Suppressor macrophage treated with lipopolysaccharide for 4 hours (primary cell): ENCODE data around the gene SLC25A26.
A peak's percentile ranks its signal among the peaks of the same experiment; 100 is the strongest.

Source experiments
- DNase-seq: peaks from one replicate; pipeline ENCODE4 v3.0.0-alpha.2; 2020

The SLC25A26 gene

GRCh38 chr3:66399529-66400232 lies 178.9 kb downstream of the SLC25A26 start:
- no peak for DNase-seq

DNA sequence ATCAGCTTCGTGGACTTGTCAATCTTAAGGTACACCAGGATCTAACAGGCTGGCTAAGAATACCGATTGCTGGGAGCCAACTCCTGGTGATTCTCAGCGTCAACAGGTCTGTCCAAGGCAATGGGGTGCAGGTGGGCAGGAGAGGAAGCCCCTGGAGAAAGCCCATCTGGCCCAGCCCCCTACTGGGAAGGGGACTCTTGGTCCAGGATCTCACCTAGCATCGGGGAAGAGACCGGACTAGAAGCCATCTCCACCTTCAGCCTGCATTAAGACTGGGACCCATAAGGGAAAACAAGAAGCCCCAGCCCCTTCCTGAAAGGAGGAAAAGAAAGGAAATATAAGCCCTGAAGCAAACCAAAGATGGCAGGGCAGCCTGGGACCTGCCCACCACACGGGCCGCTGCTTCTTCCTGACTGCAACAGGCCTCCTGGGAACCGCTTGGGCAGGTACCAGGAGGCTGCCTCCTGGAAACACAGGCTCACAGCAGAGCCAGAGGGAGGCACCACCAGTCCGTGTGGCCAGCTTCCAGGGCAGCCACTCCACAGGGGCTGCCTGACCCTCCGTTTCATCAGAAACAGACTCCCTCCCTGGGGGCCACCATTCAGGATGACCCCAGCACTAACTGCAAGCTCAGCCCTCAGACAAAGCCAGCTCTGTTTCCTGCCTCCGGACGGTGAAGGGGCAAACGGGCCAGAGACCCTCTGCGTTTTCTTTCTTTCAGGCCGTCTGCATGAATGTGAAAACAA lies 179.8 kb downstream of the SLC25A26 start:
- no peak for DNase-seq

DNA sequence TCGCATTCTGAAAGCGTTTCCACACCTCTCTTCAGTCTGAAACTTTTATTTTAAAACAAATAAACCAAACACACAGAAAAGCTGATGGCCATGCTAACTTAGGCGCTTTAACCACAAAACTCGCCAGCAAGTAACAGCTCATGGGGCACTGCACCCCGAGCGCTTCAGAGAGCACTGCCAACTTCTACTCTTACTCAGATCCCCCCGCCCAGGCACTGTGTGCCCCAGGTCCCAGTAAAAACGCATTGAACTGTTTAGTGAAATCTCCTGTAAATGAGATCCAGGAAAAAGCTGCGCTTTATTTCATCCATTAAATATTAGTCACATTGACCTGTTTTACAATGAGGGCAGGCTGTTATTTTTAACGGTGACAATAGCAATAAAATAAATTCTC lies 180.4 kb downstream of the SLC25A26 start:
- DNase-seq, result no peak

DNA sequence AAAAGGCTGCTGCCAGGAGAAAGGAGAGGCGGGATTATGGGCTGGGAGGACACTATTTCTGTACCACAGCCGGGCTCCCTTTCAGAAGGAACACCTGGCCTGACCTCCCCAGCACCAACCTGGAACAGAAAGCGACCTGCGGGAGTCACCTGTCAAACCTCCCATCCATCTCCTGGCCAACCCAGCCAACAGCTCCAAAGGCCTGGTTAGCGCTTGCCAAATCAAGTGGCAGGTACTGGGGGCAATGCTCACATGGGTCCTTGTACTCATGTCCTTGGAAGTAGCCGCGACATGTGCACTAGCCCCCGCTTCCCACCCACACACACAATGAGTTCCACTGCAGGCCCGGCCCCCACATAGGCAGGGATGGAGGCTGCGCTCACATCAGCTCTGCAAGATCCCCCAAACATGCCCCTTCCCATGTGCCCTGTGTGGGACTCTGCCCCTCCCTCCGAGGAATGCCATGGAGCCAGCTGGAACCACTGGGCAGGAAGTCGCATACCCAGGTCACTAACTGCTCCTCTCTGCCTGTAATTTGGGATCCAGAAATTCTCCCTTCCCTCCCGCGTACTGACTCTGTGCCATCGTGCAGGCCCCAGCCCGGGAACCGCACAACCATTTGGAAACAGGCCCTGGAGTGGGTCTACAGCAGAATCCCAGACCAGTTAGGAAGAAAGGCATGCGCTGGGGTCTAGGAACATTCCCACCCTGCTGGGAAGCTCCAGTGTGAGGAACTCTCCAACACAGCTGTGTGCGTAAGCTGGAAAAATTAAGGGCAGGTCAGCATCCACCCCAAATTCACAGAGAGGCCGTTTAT lies 181.1 kb downstream of the SLC25A26 start:
- no peak for DNase-seq

- no peak for DNase-seq
Observed at GRCh38 chr3:66402596-66403290, 181.9 kb downstream of the SLC25A26 start.

DNA sequence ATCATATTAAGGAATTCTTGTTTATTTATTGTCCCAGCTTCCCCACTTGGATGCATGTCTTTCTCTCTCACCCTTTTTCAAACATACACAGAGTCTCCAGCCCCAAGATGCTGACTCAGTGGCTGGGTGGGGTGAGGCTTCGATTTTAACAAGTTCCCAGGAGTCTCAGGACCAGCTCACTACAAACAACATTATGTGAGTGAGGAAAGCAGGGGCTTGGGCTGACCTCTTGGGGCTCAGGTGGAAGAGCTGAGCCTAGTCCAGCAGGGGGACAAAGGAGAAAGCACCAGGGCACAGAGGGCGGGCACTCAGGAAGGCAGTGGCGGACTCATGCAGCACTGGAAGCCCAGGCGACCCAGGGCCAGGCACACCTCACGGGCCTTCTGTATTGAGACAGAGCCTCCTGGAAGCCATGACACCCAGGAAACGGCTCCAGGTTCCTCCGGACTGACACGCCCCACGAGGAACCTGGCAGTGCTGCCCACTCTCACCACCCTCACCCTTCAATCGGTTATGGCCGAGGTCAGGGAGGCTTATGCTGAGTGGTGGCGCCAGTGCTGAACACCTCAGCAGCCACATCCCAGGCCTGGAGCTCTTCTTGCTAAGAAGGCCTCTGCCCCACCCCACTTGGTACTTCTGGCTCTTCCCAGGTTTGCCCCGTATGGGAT lies 182.7 kb downstream of the SLC25A26 start:
- DNase-seq, result no peak

DNA sequence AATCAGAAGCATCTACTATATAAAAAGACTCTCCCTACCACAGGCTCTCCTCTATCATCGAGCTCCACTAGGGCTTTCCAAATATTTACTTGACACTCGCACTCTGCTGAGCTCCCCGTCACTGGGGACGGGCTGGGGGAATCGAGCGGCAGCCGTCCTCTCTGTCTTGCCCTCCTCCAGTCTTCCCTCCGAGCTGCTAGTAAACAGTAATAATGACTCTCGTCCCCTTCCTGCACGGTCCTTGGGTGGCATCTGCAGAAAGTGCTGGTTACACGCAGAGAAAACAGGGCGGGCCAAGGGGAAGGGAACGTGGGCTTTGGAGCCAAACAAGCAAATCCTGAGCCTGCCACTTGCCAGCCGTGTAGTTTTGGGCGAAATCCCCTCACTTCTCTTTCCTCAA lies 183.4 kb downstream of the SLC25A26 start:
- no peak for DNase-seq

DNA sequence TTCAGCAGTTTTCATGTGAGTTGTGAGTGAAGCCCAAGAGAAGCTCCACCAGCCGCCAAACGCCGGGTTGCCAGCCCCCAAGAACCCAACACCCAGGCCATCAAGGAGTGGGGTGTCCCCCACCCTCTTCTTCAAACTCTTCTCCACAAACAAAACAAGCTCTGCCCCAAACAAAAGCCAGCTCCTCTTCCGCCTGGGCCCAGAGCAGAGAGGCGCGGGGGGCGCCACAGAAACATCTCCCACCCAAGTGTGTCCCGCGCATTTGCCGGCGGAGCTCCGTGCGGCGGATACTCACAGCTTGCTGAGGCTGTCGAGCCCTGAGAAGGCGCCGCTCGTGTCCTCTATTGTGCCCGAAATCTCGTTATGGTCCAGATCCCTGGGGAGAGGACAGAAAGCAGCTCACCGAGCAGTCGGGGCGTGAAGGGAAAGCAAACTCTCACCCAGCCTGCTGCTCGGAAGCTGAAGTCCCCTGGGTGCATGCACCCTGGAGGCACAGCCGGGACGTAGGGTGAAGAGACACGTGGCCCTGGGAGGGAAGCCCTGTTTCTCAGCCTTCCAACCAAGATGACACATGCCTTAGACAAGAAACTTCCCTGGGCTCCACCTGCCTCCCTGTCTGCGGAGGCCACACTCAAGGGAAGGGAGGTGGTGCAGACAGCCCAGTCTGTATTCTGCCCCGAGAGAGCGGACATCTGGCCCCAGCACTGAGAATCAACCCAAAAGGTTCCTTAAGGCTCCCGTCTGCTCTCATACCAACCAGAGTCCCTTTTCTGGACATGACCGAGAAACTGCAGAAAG lies 184.3 kb downstream of the SLC25A26 start:
- no peak for DNase-seq

DNA sequence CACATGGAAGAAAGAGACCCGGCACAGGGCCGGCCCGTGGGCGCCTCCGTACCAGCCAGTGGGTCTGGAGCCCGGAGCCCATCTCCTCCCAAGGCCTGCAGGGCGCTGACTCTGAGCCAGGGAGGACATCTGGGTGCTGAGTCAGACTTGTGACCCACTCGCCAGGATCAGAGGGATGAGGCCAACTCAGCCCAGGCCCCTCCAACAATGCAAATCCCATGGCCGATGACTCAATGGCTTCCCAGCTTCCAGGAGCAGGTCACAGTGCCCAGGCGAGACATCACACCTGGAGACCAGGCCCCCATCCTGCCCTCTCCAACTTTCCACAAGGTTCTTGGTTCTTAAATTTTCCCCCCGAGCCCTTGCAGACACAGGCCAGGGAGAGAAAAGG lies 184.9 kb downstream of the SLC25A26 start:
- no peak for DNase-seq

GRCh38 chr3:66406163-66406562 lies 185.4 kb downstream of the SLC25A26 start:
- DNase-seq, result no peak

GRCh38 chr3:66406831-66407610 lies 186.2 kb downstream of the SLC25A26 start:
- DNase-seq, result no peak

DNA sequence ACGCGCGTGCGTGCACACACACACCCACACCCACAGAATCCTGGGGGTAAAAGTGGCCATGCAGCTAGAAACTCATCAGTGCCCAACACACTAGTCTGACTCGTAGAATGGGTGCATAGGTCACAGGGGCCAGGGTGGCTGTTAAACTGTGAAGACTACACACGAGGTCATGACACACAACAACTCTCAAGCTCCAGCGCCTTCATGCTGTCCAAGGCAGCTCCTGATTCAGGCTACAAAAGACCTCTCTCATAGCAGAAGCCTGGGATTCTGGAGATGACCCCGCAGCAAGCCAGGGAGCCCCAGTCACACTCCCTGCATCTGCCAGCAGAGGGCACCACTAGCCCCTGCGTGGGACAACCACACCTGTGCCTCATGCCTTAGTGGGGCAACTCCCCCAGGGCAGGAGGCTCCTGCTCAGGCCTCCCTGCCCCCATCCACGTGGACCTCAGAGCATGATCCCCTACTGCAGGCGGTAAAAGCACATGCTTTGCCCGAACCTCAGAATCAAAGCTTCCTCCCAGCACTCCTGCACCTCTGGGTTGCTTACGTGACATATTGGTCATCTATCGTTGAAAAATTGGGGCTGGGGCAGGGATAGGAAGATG lies 186.9 kb downstream of the SLC25A26 start:
- peak; percentile 59 for DNase-seq

- DNase-seq, result no peak
Observed at GRCh38 chr3:66409771-66410754, 189.3 kb downstream of the SLC25A26 start.

DNA sequence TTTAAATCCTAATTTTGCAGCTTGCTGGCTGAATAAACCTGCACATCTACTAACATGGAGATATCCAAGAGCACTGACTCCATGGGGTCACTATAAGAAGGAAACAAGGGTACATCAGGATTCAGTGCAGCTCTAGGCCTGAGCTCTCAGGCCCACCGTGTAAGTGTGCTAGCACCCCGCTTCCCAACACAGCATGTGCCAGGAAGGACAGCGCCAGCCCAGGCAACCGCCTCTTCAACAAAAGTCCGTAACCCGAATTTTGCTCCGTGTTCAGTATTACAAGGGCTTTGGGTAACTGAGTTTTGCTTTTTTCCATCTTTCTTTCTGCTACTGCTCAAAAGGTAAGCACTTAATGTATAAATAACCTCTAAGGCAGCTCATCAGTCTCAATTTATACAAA lies 190.2 kb downstream of the SLC25A26 start:
- DNase-seq, result no peak

- no peak for DNase-seq
Observed at GRCh38 chr3:66411474-66411873, 190.7 kb downstream of the SLC25A26 start.

GRCh38 chr3:66411961-66412887 lies 191.4 kb downstream of the SLC25A26 start:
- DNase-seq, result no peak

- no peak for DNase-seq
Observed at GRCh38 chr3:66413151-66413751, 192.4 kb downstream of the SLC25A26 start.
